CD14-positive monocyte (primary cell): ENCODE measurements around the gene GLI3. TPM values are rescaled to one million over a fixed set of nuclear protein-coding genes. Genes with fewer than 3 reads are reported as not detected.

Experiments used
- DNase-seq, 3 donors: peaks; one replicate each; pipeline ENCODE4 v3.0.0-alpha.2; 2011 to 2022
- H2AFZ ChIP-seq: 2 replicates; pipeline ENCODE4 v1.6.0; 2012; ENCODE audit warnings: mild to moderate bottlenecking, low read depth, low read length, inconsistent platforms; ENCODE audit not compliant: insufficient read depth, poor library complexity, severe bottlenecking
- H3K27ac ChIP-seq, 2 donors: 1 replicate in 1 of 2; 2 replicates in 1 of 2; pipeline ENCODE4 v1.5.1; 2012 to 2013; ENCODE audit warnings: low read length in 2 of 2, control low read depth in 1 of 2, inconsistent platforms in 1 of 2, low read depth in 1 of 2, mild to moderate bottlenecking in 1 of 2
- H3K27me3 ChIP-seq, 2 donors: one replicate each; pipeline versions ENCODE4 v1.6.0 to v1.6.1; 2011 to 2013; ENCODE audit warnings: low read length in 2 of 2; ENCODE audit not compliant: control insufficient read depth in 2 of 2, insufficient read depth in 2 of 2
- H3K36me3 ChIP-seq, 2 donors: replicated peaks in 1 of 2; 1 replicate in 1 of 2; 2 replicates in 1 of 2; pipeline versions ENCODE4 v1.5.1 to v1.6.1; 2012 to 2013; ENCODE audit warnings: low read length in 2 of 2, control low read depth in 1 of 2, inconsistent platforms in 1 of 2, mild to moderate bottlenecking in 1 of 2; ENCODE audit not compliant: insufficient read depth in 2 of 2, control insufficient read depth in 1 of 2
- H3K4me1 ChIP-seq, 2 donors: 1 replicate in 1 of 2; 2 replicates in 1 of 2; pipeline versions ENCODE4 v1.5.1 to v1.6.1; 2012 to 2013; ENCODE audit warnings: low read length in 2 of 2, control low read depth in 1 of 2, inconsistent platforms in 1 of 2, mild to moderate bottlenecking in 1 of 2, moderate library complexity in 1 of 2; ENCODE audit not compliant: insufficient read depth in 2 of 2, control insufficient read depth in 1 of 2
- H3K4me2 ChIP-seq: replicated peaks from 2 replicates; pipeline ENCODE3; 2012; ENCODE audit warnings: low read length, moderate library complexity, mild to moderate bottlenecking; ENCODE audit not compliant: poor library complexity, severe bottlenecking; ENCODE audit errors: extremely low read depth
- H3K4me3 ChIP-seq, 3 experiments: fragments of 200-600 bp in 1 of 3; sonication (generic) in 1 of 3; replicated peaks in 1 of 3; 1 replicate in 2 of 3; 2 replicates in 1 of 3; pipeline ENCODE4 v1.5.1; 2011 to 2013; ENCODE audit warnings: low read length in 3 of 3, mild to moderate bottlenecking in 3 of 3, control low read depth in 2 of 3, low read depth in 2 of 3, inconsistent platforms in 1 of 3, moderate library complexity in 1 of 3
- H3K79me2 ChIP-seq: 2 replicates; pipeline ENCODE4 v1.6.0; 2012; ENCODE audit warnings: mild to moderate bottlenecking, control low read depth, inconsistent platforms, low read length, moderate library complexity; ENCODE audit not compliant: insufficient read depth
- H3K9ac ChIP-seq: 2 replicates; pipeline ENCODE4 v1.6.0; 2017; ENCODE audit warnings: low read length, mild to moderate bottlenecking; ENCODE audit not compliant: insufficient read depth, poor library complexity, severe bottlenecking
- H3K9me3 ChIP-seq, 2 donors: replicated peaks in 1 of 2; 1 replicate in 1 of 2; 2 replicates in 1 of 2; pipeline versions ENCODE4 v1.5.1 to v1.6.1; 2012 to 2013; ENCODE audit warnings: low read length in 2 of 2, control low read depth in 1 of 2; ENCODE audit not compliant: control insufficient read depth in 1 of 2, insufficient read depth in 1 of 2
- H4K20me1 ChIP-seq: 2 replicates; pipeline ENCODE4 v1.6.0; 2012; ENCODE audit warnings: mild to moderate bottlenecking, low read length, control low read depth, moderate library complexity; ENCODE audit not compliant: insufficient read depth
- H3K27ac Mint-ChIP-seq, 7 donors: one replicate each; pipeline ENCODE4 v1.8.0; 2020; ENCODE audit warnings: mild to moderate bottlenecking in 7 of 7, mixed read lengths in 7 of 7, moderate library complexity in 6 of 7, inconsistent platforms in 2 of 7
- H3K27me3 Mint-ChIP-seq, 3 donors: one replicate each; pipeline ENCODE4 v1.8.0; 2021 to 2022; ENCODE audit warnings: low read depth in 3 of 3, mild to moderate bottlenecking in 3 of 3, mixed read lengths in 3 of 3, moderate library complexity in 3 of 3, inconsistent platforms in 1 of 3
- H3K36me3 Mint-ChIP-seq, 2 donors: one replicate each; pipeline ENCODE4 v1.8.0; 2020; ENCODE audit warnings: mixed read lengths in 2 of 2, inconsistent platforms in 1 of 2, mild to moderate bottlenecking in 1 of 2
- H3K4me1 Mint-ChIP-seq: one replicate; pipeline ENCODE4 v1.8.0; 2020; ENCODE audit warnings: mild to moderate bottlenecking, mixed read lengths
- H3K4me3 Mint-ChIP-seq, 2 donors: one replicate each; pipeline ENCODE4 v1.8.0; 2020; ENCODE audit warnings: mild to moderate bottlenecking in 2 of 2, mixed read lengths in 2 of 2, moderate library complexity in 1 of 2
- H3K9me3 Mint-ChIP-seq, 7 donors: one replicate each; pipeline ENCODE4 v1.8.0; 2020 to 2022; ENCODE audit warnings: mixed read lengths in 7 of 7, mild to moderate bottlenecking in 6 of 7, moderate library complexity in 6 of 7, inconsistent platforms in 2 of 7
- CTCF ChIP-seq: fragments of 200-600 bp; IDR thresholded peaks from one replicate; pipeline ENCODE4 v1.8.0; 2022; ENCODE audit warnings: antibody characterized with exemption, mild to moderate bottlenecking
- WGBS: methylation state at CpG from one replicate; pipeline ENCODE4 v1.1.5; 2013; ENCODE audit warnings: missing lambda C conversion rate; ENCODE audit not compliant: insufficient coverage; 5-methylcytosine and 5-hydroxymethylcytosine counted together
- intact Hi-C, 2 donors: fragments of 100-400 bp; cut with micrococcal nuclease; formaldehyde crosslinking; loops; one replicate each; pipeline versions ENCODE4 v1.15.0 to v1.15.1; 2023
- polyA plus RNA-seq, 3 donors: library from polyadenylated mRNA; depleted of rRNA in 1 of 3; unstranded in 2 of 3; stranded (reverse) in 1 of 3; fragments of 300-500 nt in 2 of 3; fragments of >200 nt in 1 of 3; fragmentation: Illumina TruSeq in 2 of 3; gene quantifications; 1 replicate in 2 of 3; 2 replicates in 1 of 3; pipeline ENCODE4 v1.2.3, GENCODE V29; 2012 to 2021

GLI3 gene
- polyA plus RNA-seq, 3 donors: not detected

DNA sequence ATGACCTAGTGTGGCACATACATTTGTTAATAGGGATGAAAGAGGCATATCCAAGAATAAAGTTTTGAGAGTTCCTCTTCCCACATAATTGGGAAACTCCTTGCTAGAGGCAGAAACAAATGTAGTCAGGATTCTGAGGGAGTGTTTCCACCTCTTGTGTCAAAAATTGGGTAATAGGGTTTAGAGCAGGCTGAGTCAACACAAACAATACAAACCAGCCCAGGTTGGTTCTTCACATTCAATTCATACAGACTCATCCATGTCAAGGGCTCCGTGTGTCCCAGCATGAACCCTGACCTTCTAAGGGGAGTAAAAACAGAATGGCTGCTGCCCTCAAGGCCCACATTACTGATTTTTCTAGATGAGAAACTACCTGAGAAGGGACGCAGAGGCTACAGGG, 75.3 kb downstream of the GLI3 start:
- no peaks in the 10 kb centered on the region for H3K36me3 Mint-ChIP-seq
- no peaks in the 10 kb centered on the region for H3K79me2 ChIP-seq
- H3K9me3 ChIP-seq: no peaks in the 10 kb centered on the region
- peaks cover 0 to 2% (median under 1%) of the 10 kb centered on the region in 3 donors for H3K27me3 Mint-ChIP-seq
- no peaks in the 10 kb centered on the region for H3K4me1 ChIP-seq
- no peak overlapping the region for H3K4me2 ChIP-seq
- H3K27ac ChIP-seq: no peak overlapping the region
- no peaks in the 10 kb centered on the region for H3K27me3 ChIP-seq
- no peak overlapping the region for H3K4me3 Mint-ChIP-seq
- TF ChIP-seq CTCF: no peak
- DNase-seq: no peak
- intact Hi-C loops: no loop called here
- no peak overlapping the region for H3K9ac ChIP-seq
- no peaks in the 10 kb centered on the region for H4K20me1 ChIP-seq
- no peak overlapping the region for H3K27ac Mint-ChIP-seq
- no peaks in the 10 kb centered on the region for H3K36me3 ChIP-seq
- peaks cover 0 to 3% (median 0%) of the 10 kb centered on the region in 7 donors for H3K9me3 Mint-ChIP-seq
- no peak overlapping the region for H3K4me3 ChIP-seq
- no peak overlapping the region for H2AFZ ChIP-seq
- no peaks in the 10 kb centered on the region for H3K4me1 Mint-ChIP-seq
- 80% methylated on average over 1 of the region's 2 CpGs for WGBS

DNA sequence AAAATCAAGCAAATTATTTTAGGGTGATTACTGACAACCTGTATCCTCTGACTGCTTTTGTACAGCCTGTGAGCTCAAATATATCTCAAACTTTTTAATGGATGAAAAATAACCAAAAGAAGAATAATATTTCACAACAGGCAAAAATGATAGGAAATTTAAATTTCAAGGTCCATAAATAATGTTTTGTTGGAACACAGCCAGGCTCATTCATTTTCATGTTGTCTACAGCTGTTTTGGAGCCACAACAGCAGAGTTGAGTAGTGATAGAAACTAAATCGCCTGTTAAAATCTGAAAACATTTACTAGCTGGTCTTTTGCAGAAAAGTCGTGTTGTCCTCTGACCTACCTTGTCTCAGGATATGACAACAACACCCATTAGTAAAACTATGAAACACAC, 75.9 kb downstream of the GLI3 start:
- no peak overlapping the region for H3K4me2 ChIP-seq
- no peak overlapping the region for H3K27ac ChIP-seq
- H3K9ac ChIP-seq: no peak overlapping the region
- H3K4me1 ChIP-seq: no peaks in the 10 kb centered on the region
- WGBS: no CpG with 5 or more reads among the region's 2 CpGs
- Mint-ChIP-seq H3K27me3 (peaks cover 0 to 2% (median 2%) of the 10 kb centered on the region in 3 donors), H3K4me3 (no peak overlapping the region), H3K27ac (no peak overlapping the region), H3K9me3 (peaks cover 0 to 2% (median 0%) of the 10 kb centered on the region in 7 donors), H3K36me3 (no peaks in the 10 kb centered on the region), H3K4me1 (no peaks in the 10 kb centered on the region)
- H3K79me2 ChIP-seq: no peaks in the 10 kb centered on the region
- intact Hi-C loops: no loop called here
- no peak overlapping the region for H2AFZ ChIP-seq
- TF ChIP-seq CTCF: no peak
- H3K27me3 ChIP-seq: no peaks in the 10 kb centered on the region
- no peak overlapping the region for H3K4me3 ChIP-seq
- no peaks in the 10 kb centered on the region for H4K20me1 ChIP-seq
- DNase-seq: no peak
- H3K36me3 ChIP-seq: no peaks in the 10 kb centered on the region
- no peaks in the 10 kb centered on the region for H3K9me3 ChIP-seq
